ENCODE data around the gene VDAC1. TPM values are rescaled to one million over a fixed set of nuclear protein-coding genes. Genes with fewer than 3 reads are reported as not detected.

Gene VDAC1
- total RNA-seq, 4 donors from 2014 or later = 113 to 125 (median 118) TPM

- peaks cover 47 to 89% (median 78%) of the 10 kb centered on the region in 4 donors for H3K36me3 ChIP-seq
- WGBS = 90% methylated on average over 6 of the region's 6 CpGs
- TF ChIP-seq EP300 (IDR thresholded peaks at IDR 0.05) (no peak), CTCF (IDR thresholded peaks at IDR 0.05) (no peak), POLR2AphosphoS5 (IDR thresholded peaks at IDR 0.05) (no peak), POLR2A (IDR thresholded peaks at IDR 0.05; ENCODE audit: low read depth) (no peak)
- DNase-seq (ENCODE audit: extremely low spot score) = no peak
- intact Hi-C loops (cut with DNase I) = no loop called here
- H3K4me1 ChIP-seq = peaks cover 13 to 26% (median 17%) of the 10 kb centered on the region in 4 donors
- no peaks in the 10 kb centered on the region for H3K9me3 ChIP-seq
- H3K4me3 ChIP-seq = no peak overlapping the region
- no peak overlapping the region for H3K27ac ChIP-seq (replicated peaks in 1 of 4)
- no peaks in the 10 kb centered on the region for H3K27me3 ChIP-seq
Measured at GRCh38 chr5:133974142-133974541, 30.6 kb downstream of the VDAC1 start.

GRCh38 chr5:133970325-133970909, 34.4 kb downstream of the VDAC1 start:
- intact Hi-C loops (cut with DNase I) = no loop called here
- peaks cover 33 to 52% (median 43%) of the 10 kb centered on the region in 4 donors for H3K36me3 ChIP-seq
- no peaks in the 10 kb centered on the region for H3K27me3 ChIP-seq
- no peaks in the 10 kb centered on the region for H3K9me3 ChIP-seq
- H3K27ac ChIP-seq (replicated peaks in 1 of 4) = peak overlapping the region in 2 of 4 donors; percentile 92 to 94
- TF ChIP-seq CTCF (IDR thresholded peaks at IDR 0.05) (no peak), EP300 (IDR thresholded peaks at IDR 0.05) (no peak), POLR2AphosphoS5 (IDR thresholded peaks at IDR 0.05) (no peak), POLR2A (IDR thresholded peaks at IDR 0.05; ENCODE audit: low read depth) (no peak)
- WGBS = 79% methylated on average over 2 of the region's 2 CpGs
- H3K4me3 ChIP-seq = no peak overlapping the region
- DNase-seq (ENCODE audit: extremely low spot score) = peak; percentile 45
- peaks cover 20 to 37% (median 30%) of the 10 kb centered on the region in 4 donors for H3K4me1 ChIP-seq

- H3K9me3 ChIP-seq = no peaks in the 10 kb centered on the region
- intact Hi-C loops (cut with DNase I) = no loop called here
- peak overlapping the region; percentile 89 to 94 (median 91) for H3K27ac ChIP-seq (replicated peaks in 1 of 4)
- H3K36me3 ChIP-seq = peaks cover 27 to 45% (median 37%) of the 10 kb centered on the region in 4 donors
- 83% methylated on average over 7 of the region's 7 CpGs for WGBS
- H3K4me3 ChIP-seq = peak overlapping the region in 1 of 4 donors; percentile 80
- peaks cover 21 to 42% (median 31%) of the 10 kb centered on the region in 4 donors for H3K4me1 ChIP-seq
- TF ChIP-seq CTCF (IDR thresholded peaks at IDR 0.05) (no peak), POLR2AphosphoS5 (IDR thresholded peaks at IDR 0.05) (no peak), POLR2A (IDR thresholded peaks at IDR 0.05; ENCODE audit: low read depth) (no peak), EP300 (IDR thresholded peaks at IDR 0.05) (no peak)
- DNase-seq (ENCODE audit: extremely low spot score) = peak; percentile 47
- H3K27me3 ChIP-seq = no peaks in the 10 kb centered on the region
Measured at GRCh38 chr5:133969654-133970324, 35.0 kb downstream of the VDAC1 start.

GRCh38 chr5:133968204-133968980, 36.4 kb downstream of the VDAC1 start, which contains the start of gene C5orf15:
C5orf15 (minus strand) TSS chr5:133968625; CDS start chr5:133968584, 41 bp downstream.
- no peaks in the 10 kb centered on the region for H3K9me3 ChIP-seq
- intact Hi-C loops (cut with DNase I) = no loop called here
- peak; percentile 97 for DNase-seq (ENCODE audit: extremely low spot score)
- H3K27ac ChIP-seq (replicated peaks in 1 of 4) = peak within 1 kb of the TSS; percentile 89 to 94 (median 91)
- WGBS = under 1% methylated on average over 42 of the region's 48 CpGs
- peaks cover 14 to 35% (median 23%) of the 10 kb centered on the region in 4 donors for H3K36me3 ChIP-seq
- TF ChIP-seq CTCF (IDR thresholded peaks at IDR 0.05) = peak in 2 of 3 experiments; percentile 32 to 34
- TF ChIP-seq EP300 (IDR thresholded peaks at IDR 0.05) = no peak
- TF ChIP-seq POLR2AphosphoS5 (IDR thresholded peaks at IDR 0.05) = peak; percentile 95 to 98
- peak; percentile 33 for TF ChIP-seq POLR2A (IDR thresholded peaks at IDR 0.05; ENCODE audit: low read depth)
- peaks cover 21 to 42% (median 32%) of the 10 kb centered on the region in 4 donors for H3K4me1 ChIP-seq
- no peaks in the 10 kb centered on the region for H3K27me3 ChIP-seq
- H3K4me3 ChIP-seq = peak within 1 kb of the TSS; percentile 80 to 95 (median 84)
